Ovary (tissue), 3 donors: Measurements from ENCODE around the gene PUS10.

ENCODE experiments used
- CTCF ChIP-seq, 3 donors: fragments of 450-650 bp in 2 of 3; fragments of 200-600 bp in 1 of 3; IDR thresholded peaks; one replicate each; pipeline versions ENCODE4 v1.5.1 to v1.8.0; 2016 to 2022; ENCODE audit warnings: antibody characterized with exemption in 3 of 3, mild to moderate bottlenecking in 1 of 3
- POLR2A ChIP-seq: fragments of 450-650 bp; IDR thresholded peaks from one replicate; pipeline ENCODE4 v1.6.1; 2017; ENCODE audit warnings: antibody characterized with exemption, mild to moderate bottlenecking, moderate library complexity
- donor health status: DM: no; HTN: no; CAD: no.

GRCh38 chr2:61045999-61046398 lies 27.9 kb upstream of the PUS10 start:
- TF ChIP-seq CTCF (IDR thresholded peaks at IDR 0.05), result no peak
- TF ChIP-seq POLR2A, result no peak
